Activated gamma-delta T cell treated with Interleukin-2 at 50 U/mL for 16 hours (primary cell): ENCODE results near the gene TRIM46.
"Not testable (repeated sequence)": the region's sequence is repeated elsewhere in the genome, so short reads cannot be mapped to it uniquely, and the experiment has no call there.

Experiments
- DNase-seq: peaks from one replicate; pipeline ENCODE4 v3.0.0-alpha.2; 2020

The TRIM46 gene

DNA sequence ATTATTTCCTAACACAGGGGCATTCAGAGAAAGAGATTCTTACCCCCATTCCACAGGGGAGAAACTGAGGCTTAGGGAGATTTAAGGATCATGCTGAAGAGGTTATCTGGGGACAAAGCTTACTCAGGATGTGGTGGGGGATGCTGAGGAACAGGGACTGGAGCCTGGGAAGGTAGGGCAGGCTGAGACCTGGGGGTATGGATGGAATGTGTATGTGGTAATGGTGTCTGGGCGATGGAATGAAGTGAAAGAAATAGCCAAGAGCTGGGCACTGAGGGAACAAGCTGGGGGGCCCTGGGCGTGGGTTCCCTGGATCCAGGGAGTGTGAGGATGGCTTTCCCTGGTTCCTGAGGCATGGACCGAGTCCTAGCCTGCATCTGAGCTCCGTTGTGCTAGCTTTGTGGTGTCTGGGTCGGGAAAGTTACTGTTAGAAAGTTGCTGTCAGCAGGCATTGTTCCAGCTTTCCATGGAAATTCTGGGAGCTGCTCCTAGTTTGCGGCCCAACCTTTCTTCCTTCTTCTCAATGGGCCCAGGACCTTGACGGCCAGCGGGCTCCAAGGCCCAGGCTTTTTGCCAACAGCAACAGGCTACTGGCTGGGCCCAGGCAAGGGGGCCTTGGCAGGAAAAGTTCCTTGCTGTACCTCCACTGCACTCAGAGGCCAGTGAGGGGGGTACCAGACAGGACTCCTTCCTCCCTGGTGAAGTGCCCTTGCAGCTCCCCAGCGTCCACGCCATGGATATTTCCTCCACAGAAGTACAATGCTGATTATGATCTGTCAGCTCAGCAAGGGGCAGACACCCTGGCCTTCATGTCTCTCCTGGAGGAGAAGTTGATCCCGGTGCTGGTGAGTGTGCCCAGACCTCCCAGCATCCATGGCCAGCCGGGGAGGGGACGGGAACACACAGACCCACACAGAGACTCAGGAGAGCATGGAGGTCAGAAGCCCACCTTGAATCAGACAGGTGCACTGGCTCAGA, 58.6 kb downstream of the TRIM46 start:
- DNase-seq, result not testable (repeated sequence)

DNA sequence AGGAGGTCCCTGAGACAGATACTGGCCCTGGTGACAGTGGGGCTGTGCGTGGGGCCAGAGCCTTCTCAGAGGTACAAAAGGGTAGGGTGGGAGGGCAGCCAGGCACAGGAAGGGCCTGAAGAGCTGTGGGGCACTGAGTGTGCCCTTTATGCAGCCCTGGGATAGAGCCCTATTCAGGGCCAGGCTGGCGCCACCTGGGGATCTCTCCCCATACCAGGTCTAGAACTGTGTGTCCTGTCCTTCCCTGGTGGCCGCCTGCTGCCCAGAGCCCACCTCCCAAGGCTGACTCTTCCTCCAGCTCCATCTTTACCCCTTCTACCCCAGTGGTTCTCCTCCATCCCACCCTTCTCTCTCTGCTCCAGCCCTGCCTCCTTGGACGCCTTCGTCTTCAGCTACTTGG, 59.9 kb downstream of the TRIM46 start:
- not testable (repeated sequence) for DNase-seq
